ENCODE results near the gene RNASE13.
A peak's percentile ranks its signal among the peaks of the same experiment; 100 is the strongest.

DNA sequence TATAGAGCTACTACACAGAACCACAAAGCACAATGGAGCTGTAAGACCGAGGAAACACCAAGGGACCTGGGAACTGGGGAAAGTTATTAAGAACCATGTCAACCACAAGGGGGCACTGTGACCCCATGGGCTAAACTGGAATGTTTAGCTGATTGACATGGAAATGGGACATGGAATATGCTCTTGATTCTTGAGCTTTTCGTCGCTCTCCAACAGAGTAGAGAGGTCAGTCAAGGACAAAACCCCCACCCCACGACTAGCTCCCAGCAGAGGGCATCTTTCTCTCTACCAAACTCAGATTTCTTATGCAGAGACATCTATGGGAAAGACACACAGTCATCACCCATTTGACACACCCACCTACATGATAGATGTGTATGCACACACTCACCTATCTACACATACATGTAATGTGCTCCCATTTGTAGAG, 19.8 kb downstream of the RNASE13 start:
- TF ChIP-seq, protein P1, sequence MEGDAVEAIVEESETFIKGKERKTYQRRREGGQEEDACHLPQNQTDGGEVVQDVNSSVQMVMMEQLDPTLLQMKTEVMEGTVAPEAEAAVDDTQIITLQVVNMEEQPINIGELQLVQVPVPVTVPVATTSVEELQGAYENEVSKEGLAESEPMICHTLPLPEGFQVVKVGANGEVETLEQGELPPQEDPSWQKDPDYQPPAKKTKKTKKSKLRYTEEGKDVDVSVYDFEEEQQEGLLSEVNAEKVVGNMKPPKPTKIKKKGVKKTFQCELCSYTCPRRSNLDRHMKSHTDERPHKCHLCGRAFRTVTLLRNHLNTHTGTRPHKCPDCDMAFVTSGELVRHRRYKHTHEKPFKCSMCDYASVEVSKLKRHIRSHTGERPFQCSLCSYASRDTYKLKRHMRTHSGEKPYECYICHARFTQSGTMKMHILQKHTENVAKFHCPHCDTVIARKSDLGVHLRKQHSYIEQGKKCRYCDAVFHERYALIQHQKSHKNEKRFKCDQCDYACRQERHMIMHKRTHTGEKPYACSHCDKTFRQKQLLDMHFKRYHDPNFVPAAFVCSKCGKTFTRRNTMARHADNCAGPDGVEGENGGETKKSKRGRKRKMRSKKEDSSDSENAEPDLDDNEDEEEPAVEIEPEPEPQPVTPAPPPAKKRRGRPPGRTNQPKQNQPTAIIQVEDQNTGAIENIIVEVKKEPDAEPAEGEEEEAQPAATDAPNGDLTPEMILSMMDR (conservative IDR thresholded peaks at IDR 0.05), result peak; percentile 83
- TF ChIP-seq EZH2 (IDR thresholded peaks at IDR 0.05; ENCODE audit: low read depth), result no peak

Measured in PC-9 (cell line).